ENCODE data around the gene ZNF490. TPM values are rescaled to one million over a fixed set of nuclear protein-coding genes. Genes with fewer than 3 reads are reported as not detected.

Gene ZNF490
- total RNA-seq, 1 donor, result 8.7 TPM

- Histone ChIP-seq H2AFZ (ENCODE audit: low read length) (no peak overlapping the region), H3K27ac (ENCODE audit: low read depth, low read length) (no peak overlapping the region), H3K4me3 (ENCODE audit: insufficient read depth, low read length) (no peak overlapping the region), H3K4me2 (ENCODE audit: insufficient read depth, low read length) (no peak overlapping the region), H4K20me1 (ENCODE audit: insufficient read depth, low read length) (no peaks in the 10 kb centered on the region), H3K36me3 (ENCODE audit: insufficient read depth, low read length) (peaks cover 23% of the 10 kb centered on the region), H3K9me3 (ENCODE audit: low read depth, low read length) (no peaks in the 10 kb centered on the region), H3K4me1 (ENCODE audit: insufficient read depth, low read length) (no peaks in the 10 kb centered on the region), H3K27me3 (ENCODE audit: insufficient read depth, low read length) (no peaks in the 10 kb centered on the region), H3K79me2 (ENCODE audit: insufficient read depth, low read length) (peaks cover 1% of the 10 kb centered on the region)
- no peak for DNase-seq (ENCODE audit: insufficient read length, low spot score, missing footprints)
- TF ChIP-seq, protein P1, sequence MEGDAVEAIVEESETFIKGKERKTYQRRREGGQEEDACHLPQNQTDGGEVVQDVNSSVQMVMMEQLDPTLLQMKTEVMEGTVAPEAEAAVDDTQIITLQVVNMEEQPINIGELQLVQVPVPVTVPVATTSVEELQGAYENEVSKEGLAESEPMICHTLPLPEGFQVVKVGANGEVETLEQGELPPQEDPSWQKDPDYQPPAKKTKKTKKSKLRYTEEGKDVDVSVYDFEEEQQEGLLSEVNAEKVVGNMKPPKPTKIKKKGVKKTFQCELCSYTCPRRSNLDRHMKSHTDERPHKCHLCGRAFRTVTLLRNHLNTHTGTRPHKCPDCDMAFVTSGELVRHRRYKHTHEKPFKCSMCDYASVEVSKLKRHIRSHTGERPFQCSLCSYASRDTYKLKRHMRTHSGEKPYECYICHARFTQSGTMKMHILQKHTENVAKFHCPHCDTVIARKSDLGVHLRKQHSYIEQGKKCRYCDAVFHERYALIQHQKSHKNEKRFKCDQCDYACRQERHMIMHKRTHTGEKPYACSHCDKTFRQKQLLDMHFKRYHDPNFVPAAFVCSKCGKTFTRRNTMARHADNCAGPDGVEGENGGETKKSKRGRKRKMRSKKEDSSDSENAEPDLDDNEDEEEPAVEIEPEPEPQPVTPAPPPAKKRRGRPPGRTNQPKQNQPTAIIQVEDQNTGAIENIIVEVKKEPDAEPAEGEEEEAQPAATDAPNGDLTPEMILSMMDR (IDR thresholded peaks at IDR 0.05; ENCODE audit: extremely low read depth, low read depth, low read length), result no peak
These were observed 6.9 kb downstream of the ZNF490 start for GRCh38 chr19:12603714-12604113.

DNA sequence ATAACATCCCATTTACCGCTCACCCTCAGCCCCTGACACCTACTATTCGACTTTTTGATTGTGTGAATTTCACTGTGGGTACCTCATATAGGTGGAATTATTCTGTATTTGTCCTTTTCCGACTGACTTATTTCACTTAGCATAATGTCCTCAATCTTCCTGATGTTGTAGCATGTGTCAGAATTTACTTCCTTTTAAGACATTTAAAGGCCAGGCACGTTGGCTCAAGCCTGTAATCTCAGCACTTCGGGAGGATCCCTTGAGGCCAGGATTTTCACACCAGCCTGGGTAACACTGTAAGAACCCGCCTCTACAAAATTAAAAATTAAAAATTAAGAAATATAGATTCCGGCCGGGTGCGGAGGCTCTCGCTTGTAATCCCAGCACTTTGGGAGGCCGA is 13.0 kb downstream of the ZNF490 start:
- H3K27ac ChIP-seq (ENCODE audit: low read depth, low read length), result no peak overlapping the region
- TF ChIP-seq, protein P1 (IDR thresholded peaks at IDR 0.05; ENCODE audit: extremely low read depth, low read depth, low read length), result no peak
- no peak for DNase-seq (ENCODE audit: insufficient read length, low spot score, missing footprints)
- H4K20me1 ChIP-seq (ENCODE audit: insufficient read depth, low read length), result no peaks in the 10 kb centered on the region
- no peaks in the 10 kb centered on the region for H3K27me3 ChIP-seq (ENCODE audit: insufficient read depth, low read length)
- no peaks in the 10 kb centered on the region for H3K4me1 ChIP-seq (ENCODE audit: insufficient read depth, low read length)
- H3K4me2 ChIP-seq (ENCODE audit: insufficient read depth, low read length), result no peak overlapping the region
- H3K4me3 ChIP-seq (ENCODE audit: insufficient read depth, low read length), result no peak overlapping the region
- no peaks in the 10 kb centered on the region for H3K79me2 ChIP-seq (ENCODE audit: insufficient read depth, low read length)
- H3K36me3 ChIP-seq (ENCODE audit: insufficient read depth, low read length), result peaks cover 5% of the 10 kb centered on the region
- no peaks in the 10 kb centered on the region for H3K9me3 ChIP-seq (ENCODE audit: low read depth, low read length)
- no peak overlapping the region for H2AFZ ChIP-seq (ENCODE audit: low read length)

GRCh38 chr19:12596927-12597548 is 13.6 kb downstream of the ZNF490 start:
- TF ChIP-seq, protein P1 (IDR thresholded peaks at IDR 0.05; ENCODE audit: extremely low read depth, low read depth, low read length), result no peak
- Histone ChIP-seq H2AFZ (ENCODE audit: low read length) (no peak overlapping the region), H3K79me2 (ENCODE audit: insufficient read depth, low read length) (no peaks in the 10 kb centered on the region), H3K4me2 (ENCODE audit: insufficient read depth, low read length) (no peak overlapping the region), H3K27ac (ENCODE audit: low read depth, low read length) (no peak overlapping the region), H3K4me1 (ENCODE audit: insufficient read depth, low read length) (no peaks in the 10 kb centered on the region), H3K9me3 (ENCODE audit: low read depth, low read length) (no peaks in the 10 kb centered on the region), H3K4me3 (ENCODE audit: insufficient read depth, low read length) (no peak overlapping the region), H4K20me1 (ENCODE audit: insufficient read depth, low read length) (no peaks in the 10 kb centered on the region), H3K27me3 (ENCODE audit: insufficient read depth, low read length) (no peaks in the 10 kb centered on the region), H3K36me3 (ENCODE audit: insufficient read depth, low read length) (peaks cover 3% of the 10 kb centered on the region)
- no peak for DNase-seq (ENCODE audit: insufficient read length, low spot score, missing footprints)

DNA sequence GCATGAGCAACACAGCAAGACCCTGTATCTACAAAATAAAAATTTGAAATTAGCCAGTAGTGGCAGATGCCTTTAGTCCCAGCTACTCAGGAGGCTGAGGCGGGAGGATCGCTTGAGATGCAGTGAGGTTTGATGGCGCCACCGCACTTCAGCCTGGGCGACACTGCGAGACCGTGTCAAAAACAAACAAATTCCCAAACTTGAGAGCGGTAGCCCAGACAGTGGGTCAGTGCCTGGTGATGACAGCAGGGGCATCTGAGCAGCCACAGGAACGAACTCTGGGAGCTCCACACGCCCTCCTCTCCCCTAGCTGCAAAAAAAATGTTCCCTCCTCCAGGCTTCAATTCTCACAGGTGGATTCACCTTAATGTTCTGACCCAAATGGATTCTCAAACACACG is 14.1 kb downstream of the ZNF490 start:
- Histone ChIP-seq H3K36me3 (ENCODE audit: insufficient read depth, low read length) (peaks cover 3% of the 10 kb centered on the region), H3K27ac (ENCODE audit: low read depth, low read length) (no peak overlapping the region), H3K4me1 (ENCODE audit: insufficient read depth, low read length) (no peaks in the 10 kb centered on the region), H3K79me2 (ENCODE audit: insufficient read depth, low read length) (no peaks in the 10 kb centered on the region), H3K27me3 (ENCODE audit: insufficient read depth, low read length) (no peaks in the 10 kb centered on the region), H3K4me2 (ENCODE audit: insufficient read depth, low read length) (no peak overlapping the region), H2AFZ (ENCODE audit: low read length) (no peak overlapping the region), H3K9me3 (ENCODE audit: low read depth, low read length) (no peaks in the 10 kb centered on the region), H3K4me3 (ENCODE audit: insufficient read depth, low read length) (no peak overlapping the region), H4K20me1 (ENCODE audit: insufficient read depth, low read length) (no peaks in the 10 kb centered on the region)
- TF ChIP-seq, protein P1 (IDR thresholded peaks at IDR 0.05; ENCODE audit: extremely low read depth, low read depth, low read length), result no peak
- DNase-seq (ENCODE audit: insufficient read length, low spot score, missing footprints), result no peak

All from osteoblast (primary cell).